Measurements from ENCODE around the gene TMEM80. TPM values are rescaled to one million over a fixed set of nuclear protein-coding genes. Genes with fewer than 3 reads are reported as not detected.
"Not testable (repeated sequence)": the region's sequence is repeated elsewhere in the genome, so short reads cannot be mapped to it uniquely, and the experiment has no call there.

The TMEM80 gene
- total RNA-seq, 1 donor: 17.4 TPM

DNA sequence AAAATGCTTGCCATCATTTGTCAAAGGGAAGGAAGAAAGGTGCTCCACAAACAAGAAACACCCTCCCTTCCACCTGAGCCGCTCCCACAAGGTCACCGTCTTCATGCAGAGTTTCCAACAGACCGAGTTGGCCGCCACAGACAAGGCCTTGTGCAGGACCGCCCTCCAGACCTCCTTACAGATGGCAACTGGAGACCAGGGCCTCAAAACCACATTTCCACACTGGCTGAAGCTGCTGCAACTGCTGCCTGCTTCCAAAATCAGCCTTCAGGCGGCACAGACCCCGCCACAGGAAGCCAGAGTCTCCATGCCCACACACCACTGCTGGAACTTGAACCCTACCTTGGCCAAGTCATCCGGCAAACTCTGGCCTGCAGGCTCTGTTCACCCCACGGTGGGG lies 6.9 kb upstream of the TMEM80 start:
- H3K4me1 ChIP-seq (ENCODE audit: insufficient read depth, low read length): peaks cover 7% of the 10 kb centered on the region
- DNase-seq (ENCODE audit: insufficient read length, low spot score, missing footprints): peak; percentile 41
- H2AFZ ChIP-seq (ENCODE audit: low read length): no peak overlapping the region
- H4K20me1 ChIP-seq (ENCODE audit: insufficient read depth, low read length): peaks cover 13% of the 10 kb centered on the region
- no peak overlapping the region for H3K4me3 ChIP-seq (ENCODE audit: insufficient read depth, low read length)
- TF ChIP-seq, protein P1, sequence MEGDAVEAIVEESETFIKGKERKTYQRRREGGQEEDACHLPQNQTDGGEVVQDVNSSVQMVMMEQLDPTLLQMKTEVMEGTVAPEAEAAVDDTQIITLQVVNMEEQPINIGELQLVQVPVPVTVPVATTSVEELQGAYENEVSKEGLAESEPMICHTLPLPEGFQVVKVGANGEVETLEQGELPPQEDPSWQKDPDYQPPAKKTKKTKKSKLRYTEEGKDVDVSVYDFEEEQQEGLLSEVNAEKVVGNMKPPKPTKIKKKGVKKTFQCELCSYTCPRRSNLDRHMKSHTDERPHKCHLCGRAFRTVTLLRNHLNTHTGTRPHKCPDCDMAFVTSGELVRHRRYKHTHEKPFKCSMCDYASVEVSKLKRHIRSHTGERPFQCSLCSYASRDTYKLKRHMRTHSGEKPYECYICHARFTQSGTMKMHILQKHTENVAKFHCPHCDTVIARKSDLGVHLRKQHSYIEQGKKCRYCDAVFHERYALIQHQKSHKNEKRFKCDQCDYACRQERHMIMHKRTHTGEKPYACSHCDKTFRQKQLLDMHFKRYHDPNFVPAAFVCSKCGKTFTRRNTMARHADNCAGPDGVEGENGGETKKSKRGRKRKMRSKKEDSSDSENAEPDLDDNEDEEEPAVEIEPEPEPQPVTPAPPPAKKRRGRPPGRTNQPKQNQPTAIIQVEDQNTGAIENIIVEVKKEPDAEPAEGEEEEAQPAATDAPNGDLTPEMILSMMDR (IDR thresholded peaks at IDR 0.05; ENCODE audit: extremely low read depth, low read depth, low read length): no peak
- no peak overlapping the region for H3K4me2 ChIP-seq (ENCODE audit: insufficient read depth, low read length)
- H3K27ac ChIP-seq (ENCODE audit: low read depth, low read length): no peak overlapping the region
- peaks cover 22% of the 10 kb centered on the region for H3K79me2 ChIP-seq (ENCODE audit: insufficient read depth, low read length)
- H3K36me3 ChIP-seq (ENCODE audit: insufficient read depth, low read length): peaks cover 38% of the 10 kb centered on the region
- no peaks in the 10 kb centered on the region for H3K27me3 ChIP-seq (ENCODE audit: insufficient read depth, low read length)
- no peaks in the 10 kb centered on the region for H3K9me3 ChIP-seq (ENCODE audit: low read depth, low read length)

DNA sequence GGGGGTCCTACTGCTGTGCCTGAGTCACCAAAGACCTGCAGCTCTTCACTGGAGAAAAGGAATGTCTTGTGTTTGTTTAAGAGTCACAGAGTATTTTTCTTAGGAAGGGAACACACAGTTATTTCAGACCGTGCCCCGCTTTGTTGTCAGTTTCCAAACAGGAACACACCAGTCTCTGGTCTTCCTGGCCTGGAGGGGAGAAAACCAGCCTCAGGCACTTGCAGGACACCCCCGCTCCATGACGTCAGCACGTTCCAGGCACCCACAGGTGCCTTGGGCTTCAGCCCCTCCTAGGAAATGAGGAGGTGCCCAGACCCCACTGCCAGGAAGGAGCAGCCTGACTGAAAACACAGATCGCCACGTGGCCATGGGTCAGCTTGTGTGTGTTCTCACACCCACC lies 6.0 kb upstream of the TMEM80 start:
- Histone ChIP-seq H4K20me1 (ENCODE audit: insufficient read depth, low read length) (peaks cover 17% of the 10 kb centered on the region), H3K27ac (ENCODE audit: low read depth, low read length) (peak overlapping the region; percentile 17), H3K9me3 (ENCODE audit: low read depth, low read length) (no peaks in the 10 kb centered on the region), H3K36me3 (ENCODE audit: insufficient read depth, low read length) (peaks cover 33% of the 10 kb centered on the region), H3K79me2 (ENCODE audit: insufficient read depth, low read length) (peaks cover 28% of the 10 kb centered on the region), H3K4me1 (ENCODE audit: insufficient read depth, low read length) (peaks cover 14% of the 10 kb centered on the region), H3K4me2 (ENCODE audit: insufficient read depth, low read length) (no peak overlapping the region), H3K4me3 (ENCODE audit: insufficient read depth, low read length) (no peak overlapping the region), H3K27me3 (ENCODE audit: insufficient read depth, low read length) (no peaks in the 10 kb centered on the region), H2AFZ (ENCODE audit: low read length) (no peak overlapping the region)
- TF ChIP-seq, protein P1 (IDR thresholded peaks at IDR 0.05; ENCODE audit: extremely low read depth, low read depth, low read length): no peak
- peak; percentile 66 for DNase-seq (ENCODE audit: insufficient read length, low spot score, missing footprints)

DNA sequence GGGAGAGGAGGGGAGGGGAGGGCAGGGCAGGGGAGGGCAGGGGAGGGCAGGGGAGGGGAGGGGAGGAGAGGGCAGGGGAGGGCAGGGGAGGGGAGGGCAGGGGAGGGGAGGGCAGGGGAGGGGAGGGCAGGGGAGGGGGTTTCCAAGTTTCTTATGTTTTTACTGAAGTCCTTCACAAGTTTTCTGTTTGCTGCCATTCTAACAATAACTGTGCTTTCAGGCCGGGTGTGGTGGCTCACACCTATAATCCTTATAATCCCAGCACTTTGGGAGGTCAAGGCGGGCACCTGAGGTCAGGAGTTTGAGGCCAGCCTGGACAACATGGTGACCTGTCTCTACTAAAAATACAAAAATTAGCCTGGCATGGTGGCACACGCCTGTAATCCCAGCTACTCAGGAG lies 5.4 kb upstream of the TMEM80 start:
- H3K27me3 ChIP-seq (ENCODE audit: insufficient read depth, low read length); H3K4me2 ChIP-seq (ENCODE audit: insufficient read depth, low read length); H3K27ac ChIP-seq (ENCODE audit: low read depth, low read length); DNase-seq (ENCODE audit: insufficient read length, low spot score, missing footprints); H2AFZ ChIP-seq (ENCODE audit: low read length); H3K9me3 ChIP-seq (ENCODE audit: low read depth, low read length); H3K4me3 ChIP-seq (ENCODE audit: insufficient read depth, low read length): not testable (repeated sequence)
- Histone ChIP-seq H3K36me3 (ENCODE audit: insufficient read depth, low read length) (peaks cover 29% of the 10 kb centered on the region), H3K4me1 (ENCODE audit: insufficient read depth, low read length) (peaks cover 14% of the 10 kb centered on the region), H4K20me1 (ENCODE audit: insufficient read depth, low read length) (peaks cover 17% of the 10 kb centered on the region), H3K79me2 (ENCODE audit: insufficient read depth, low read length) (peaks cover 28% of the 10 kb centered on the region)

DNA sequence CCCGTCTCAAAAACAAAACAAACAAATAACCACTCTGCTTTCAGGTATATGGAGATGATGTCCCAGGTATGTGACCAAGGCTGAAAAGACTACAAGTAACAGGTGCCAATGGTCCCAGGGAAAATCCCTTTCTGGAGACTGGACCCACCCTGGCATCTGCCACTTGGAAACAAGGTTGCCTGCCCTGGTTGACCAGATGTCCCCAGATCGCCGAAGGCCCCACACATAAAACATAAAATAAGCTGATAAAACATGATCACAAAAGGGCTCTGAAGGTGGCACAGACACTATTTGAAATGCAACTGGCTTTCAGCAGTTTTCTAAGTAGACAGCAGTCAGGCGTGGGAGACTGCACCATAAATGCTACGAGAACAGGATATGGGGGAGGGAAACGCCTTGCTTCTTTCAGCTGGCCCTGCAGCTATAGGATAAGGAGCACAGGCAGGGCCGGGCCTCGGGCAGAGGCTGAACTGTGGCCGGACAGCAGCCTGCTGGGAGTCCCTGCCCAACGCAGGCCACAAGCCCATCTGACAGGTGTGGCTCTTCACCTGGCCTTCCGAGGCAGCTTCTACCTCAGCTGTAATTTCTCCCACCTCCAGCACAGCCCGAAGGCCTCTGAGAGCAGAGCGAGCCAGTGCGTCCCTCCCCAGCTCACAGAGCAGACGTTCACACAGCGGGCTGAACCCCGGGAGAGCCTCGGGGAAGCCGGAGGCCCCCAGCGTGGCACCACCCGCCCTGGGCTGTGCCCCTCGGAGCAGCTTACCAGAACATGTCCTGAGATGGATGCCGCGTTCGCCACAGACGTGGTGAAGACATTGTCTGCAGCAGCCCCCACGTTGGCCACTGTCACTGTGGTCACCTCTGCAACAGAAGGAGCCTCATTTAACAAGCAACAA lies 4.6 kb upstream of the TMEM80 start:
- peak; percentile 68 for DNase-seq (ENCODE audit: insufficient read length, low spot score, missing footprints)
- H3K27me3 ChIP-seq (ENCODE audit: insufficient read depth, low read length): no peaks in the 10 kb centered on the region
- H3K27ac ChIP-seq (ENCODE audit: low read depth, low read length): no peak overlapping the region
- H3K4me1 ChIP-seq (ENCODE audit: insufficient read depth, low read length): peaks cover 14% of the 10 kb centered on the region
- peaks cover 17% of the 10 kb centered on the region for H4K20me1 ChIP-seq (ENCODE audit: insufficient read depth, low read length)
- H3K9me3 ChIP-seq (ENCODE audit: low read depth, low read length): no peaks in the 10 kb centered on the region
- H2AFZ ChIP-seq (ENCODE audit: low read length): no peak overlapping the region
- no peak overlapping the region for H3K4me2 ChIP-seq (ENCODE audit: insufficient read depth, low read length)
- H3K36me3 ChIP-seq (ENCODE audit: insufficient read depth, low read length): peaks cover 29% of the 10 kb centered on the region
- no peak overlapping the region for H3K4me3 ChIP-seq (ENCODE audit: insufficient read depth, low read length)
- peaks cover 28% of the 10 kb centered on the region for H3K79me2 ChIP-seq (ENCODE audit: insufficient read depth, low read length)
- TF ChIP-seq, protein P1 (IDR thresholded peaks at IDR 0.05; ENCODE audit: extremely low read depth, low read depth, low read length): no peak

Data from osteoblast (primary cell).